AG04449 (cell line): ENCODE data around the gene ZCCHC14.

ENCODE experiments used
- CTCF ChIA-PET: fragments of 350-600 bp; formaldehyde crosslinking; extraction: SDS; loops from one replicate; lab custom pipeline; 2021; ENCODE audit warnings: antibody characterized with exemption; lab: Yijun Ruan, JAX
- POLR2A ChIA-PET: fragments of 400-600, 350-600 bp; formaldehyde crosslinking; extraction: SDS; loops from one replicate; lab custom pipeline; 2020; ENCODE audit warnings: antibody characterized with exemption, inconsistent platforms; lab: Yijun Ruan, JAX
- DNase-seq: peaks from one replicate; pipeline ENCODE4 v3.0.0-alpha.2; 2010; ENCODE audit warnings: low read depth, low spot score
- H3K4me3 ChIP-seq: 2 replicates; pipeline ENCODE4 v1.5.1; 2011; ENCODE audit warnings: low read depth, mild to moderate bottlenecking, control low read depth, low read length
- CTCF ChIP-seq: IDR thresholded peaks from one replicate; pipeline ENCODE4 v1.5.1; 2011; ENCODE audit warnings: mild to moderate bottlenecking, moderate library complexity, low read length, control low read depth, inconsistent platforms; ENCODE audit not compliant: insufficient read depth; ENCODE audit errors: missing control alignments

The ZCCHC14 gene

GRCh38 chr16:87411375-87412271 lies 81.2 kb downstream of the ZCCHC14 start:
- TF ChIP-seq CTCF: no peak
- DNase-seq: no peak
- no peak overlapping the region for H3K4me3 ChIP-seq
- ChIA-PET POLR2A (no interaction called here), CTCF (interaction anchor here (1.1 to 10.3 kb wide), 2 partner anchors 87 to 224 kb away, joined by 3 to 222 read pairs; no protein-coding TSS in a partner anchor)

GRCh38 chr16:87410968-87411367 lies 81.9 kb downstream of the ZCCHC14 start:
- POLR2A ChIA-PET: no interaction called here
- H3K4me3 ChIP-seq: no peak overlapping the region
- no peak for TF ChIP-seq CTCF
- DNase-seq: no peak
- CTCF ChIA-PET: interaction anchor here (1.4 kb wide), 1 partner anchor 17 kb away, joined by 4 read pairs; no protein-coding TSS in a partner anchor

GRCh38 chr16:87410530-87410929 lies 82.3 kb downstream of the ZCCHC14 start:
- CTCF ChIA-PET: interaction anchor here (1.4 to 3.1 kb wide), 2 partner anchors 16 to 225 kb away, joined by 4 to 18 read pairs; no protein-coding TSS in a partner anchor
- DNase-seq: no peak

GRCh38 chr16:87409781-87410180 lies 83.0 kb downstream of the ZCCHC14 start:
- no peak for DNase-seq
- CTCF ChIA-PET: interaction anchor here (1.4 to 3.1 kb wide), 2 partner anchors 15 to 226 kb away, joined by 4 to 18 read pairs; no protein-coding TSS in a partner anchor
- no peak overlapping the region for H3K4me3 ChIP-seq
- POLR2A ChIA-PET: interaction anchor here (0.7 kb wide), 1 partner anchor 104 kb away, joined by 3 read pairs; no protein-coding TSS in a partner anchor
- TF ChIP-seq CTCF: no peak

More at GRCh38 chr16:87410530-87410929, 82.3 kb downstream of the ZCCHC14 start:
- H3K4me3 ChIP-seq: no peak overlapping the region
- TF ChIP-seq CTCF: no peak
- POLR2A ChIA-PET: no interaction called here

GRCh38 chr16:87409153-87409552 lies 83.7 kb downstream of the ZCCHC14 start:
- no peak for TF ChIP-seq CTCF
- ChIA-PET CTCF (interaction anchor here (1.2 to 3.1 kb wide), 2 partner anchors 8 to 226 kb away, joined by 5 to 18 read pairs; no protein-coding TSS in a partner anchor), POLR2A (no interaction called here)
- H3K4me3 ChIP-seq: no peak overlapping the region
- DNase-seq: no peak

GRCh38 chr16:87407511-87408112 lies 85.2 kb downstream of the ZCCHC14 start:
- H3K4me3 ChIP-seq: no peak overlapping the region
- no peak for DNase-seq
- ChIA-PET CTCF (interaction anchor here (1.1 to 3.1 kb wide), 3 partner anchors 9 to 228 kb away, joined by 5 to 18 read pairs (median 9); no protein-coding TSS in a partner anchor), POLR2A (no interaction called here)
- no peak for TF ChIP-seq CTCF
